Neural cell (in vitro differentiated cells): Measurements from ENCODE around the gene WIZ. TPM values are rescaled to one million over a fixed set of nuclear protein-coding genes. Genes with fewer than 3 reads are reported as not detected.

ENCODE experiments used
- H2AFZ ChIP-seq: fragments of 200-600, 300-800 bp; sonication (generic), shearing (Covaris generic); 2 replicates; pipeline ENCODE4 v1.6.0; 2014; ENCODE audit warnings: low read depth, mild to moderate bottlenecking, antibody characterized with exemption, low read length, moderate library complexity
- H3F3A ChIP-seq: fragments of 200-600 bp; shearing (Covaris generic); 2 replicates; pipeline ENCODE4 v1.6.1; 2016; ENCODE audit warnings: mild to moderate bottlenecking, moderate library complexity, mixed read lengths, antibody characterized with exemption, low read length; ENCODE audit not compliant: insufficient read depth, poor library complexity, severe bottlenecking
- H3K27ac ChIP-seq: fragments of 200-600, 300-800 bp; sonication (generic), shearing (Covaris generic); 2 replicates; pipeline ENCODE4 v1.5.1; 2014; ENCODE audit warnings: mild to moderate bottlenecking, low read length, moderate library complexity
- H3K27me3 ChIP-seq: fragments of 300-800, 200-600 bp; sonication (generic), shearing (Covaris generic); 2 replicates; pipeline ENCODE4 v1.6.0; 2014; ENCODE audit warnings: mild to moderate bottlenecking, low read depth, low read length, moderate library complexity; ENCODE audit not compliant: insufficient read depth
- H3K36me3 ChIP-seq: fragments of 300-800, 200-600 bp; sonication (generic), shearing (Covaris generic); 2 replicates; pipeline ENCODE4 v1.5.1; 2014; ENCODE audit warnings: mild to moderate bottlenecking, antibody characterized with exemption, low read length, moderate library complexity; ENCODE audit not compliant: insufficient read depth
- H3K4me2 ChIP-seq: fragments of 300-800, 200-600 bp; sonication (generic), shearing (Covaris generic); 2 replicates; pipeline ENCODE4 v1.6.0; 2014; ENCODE audit warnings: mild to moderate bottlenecking, low read length
- H3K4me3 ChIP-seq: fragments of 300-800, 200-600 bp; sonication (generic), shearing (Covaris generic); 2 replicates; pipeline ENCODE4 v1.5.1; 2014; ENCODE audit warnings: mild to moderate bottlenecking, low read length, moderate library complexity
- H3K79me2 ChIP-seq: fragments of 200-600 bp; shearing (Covaris generic); replicated peaks from 2 replicates; pipeline ENCODE4 v1.6.0; 2014; ENCODE audit warnings: mild to moderate bottlenecking, low read length, moderate library complexity; ENCODE audit not compliant: insufficient read depth
- H3K9ac ChIP-seq: fragments of 300-800, 200-600 bp; sonication (generic), shearing (Covaris generic); 2 replicates; pipeline ENCODE4 v1.6.1; 2016; ENCODE audit warnings: mild to moderate bottlenecking, low read length, mixed read lengths
- H3K9me2 ChIP-seq: fragments of 200-600 bp; shearing (Covaris generic); 2 replicates; pipeline ENCODE4 v1.6.1; 2016; ENCODE audit warnings: mild to moderate bottlenecking, low read length, mixed read lengths; ENCODE audit not compliant: insufficient read depth
- H3K9me3 ChIP-seq: fragments of 200-600, 300-800 bp; sonication (generic), shearing (Covaris generic); 2 replicates; pipeline ENCODE4 v1.6.1; 2016; ENCODE audit warnings: mild to moderate bottlenecking, mixed run types, low read length, moderate library complexity, mixed read lengths
- H4K20me1 ChIP-seq: fragments of 200-600 bp; shearing (Covaris generic); 2 replicates; pipeline ENCODE4 v1.6.1; 2016; ENCODE audit warnings: mild to moderate bottlenecking, mixed run types; ENCODE audit not compliant: insufficient read depth
- EP300 ChIP-seq: fragments of 450-650 bp; conservative IDR thresholded peaks from 2 replicates; pipeline ENCODE4 v1.6.1; 2014; ENCODE audit warnings: antibody characterized with exemption, mild to moderate bottlenecking, moderate library complexity; ENCODE audit not compliant: poor library complexity, severe bottlenecking
- EZH2 ChIP-seq: fragments of 200-600, 300-800 bp; shearing (Covaris generic), sonication (generic); IDR thresholded peaks from 2 replicates; pipeline ENCODE4 v1.6.1; 2014; ENCODE audit warnings: antibody characterized with exemption, low read length, borderline replicate concordance, mild to moderate bottlenecking; ENCODE audit not compliant: insufficient read depth, poor library complexity, severe bottlenecking
- MXI1 ChIP-seq: fragments of 450-650 bp; conservative IDR thresholded peaks from 2 replicates; pipeline ENCODE4 v1.6.1; 2014; ENCODE audit warnings: antibody characterized with exemption, mild to moderate bottlenecking; ENCODE audit not compliant: poor library complexity, severe bottlenecking
- POLR2AphosphoS5 ChIP-seq: IDR thresholded peaks from 2 replicates; pipeline ENCODE4 v1.6.1; 2012
- RAD21 ChIP-seq: fragments of 450-650 bp; conservative IDR thresholded peaks from 2 replicates; pipeline ENCODE4 v1.6.1; 2014; ENCODE audit warnings: antibody characterized with exemption, mild to moderate bottlenecking, moderate library complexity
- SMC3 ChIP-seq: fragments of 450-650 bp; conservative IDR thresholded peaks from 2 replicates; pipeline ENCODE4 v1.6.1; 2014; ENCODE audit warnings: antibody characterized with exemption, mild to moderate bottlenecking, moderate library complexity; ENCODE audit not compliant: poor library complexity
- TAF1 ChIP-seq: IDR thresholded peaks from 2 replicates; pipeline ENCODE4 v1.6.1; 2012; ENCODE audit warnings: low read depth
- polyA plus RNA-seq: library from polyadenylated mRNA; depleted of rRNA; stranded (reverse); fragments of >200 nt; gene quantifications from 2 replicates; pipeline ENCODE4 v1.2.3, GENCODE V29; 2014
- TF ChIP-seq, protein P1 (sequence below): fragments of 450-650 bp; IDR thresholded peaks from 2 replicates; pipeline ENCODE4 v1.5.1; 2014; ENCODE audit warnings: antibody characterized with exemption, mild to moderate bottlenecking, moderate library complexity; ENCODE audit not compliant: poor library complexity, severe bottlenecking
- TF ChIP-seq, protein P2 (sequence below): IDR thresholded peaks from 2 replicates; pipeline ENCODE4 v1.6.1; 2012; ENCODE audit warnings: borderline replicate concordance

Gene WIZ
- polyA plus RNA-seq, 1 donor from 2014 or later, result 13.0 TPM

DNA sequence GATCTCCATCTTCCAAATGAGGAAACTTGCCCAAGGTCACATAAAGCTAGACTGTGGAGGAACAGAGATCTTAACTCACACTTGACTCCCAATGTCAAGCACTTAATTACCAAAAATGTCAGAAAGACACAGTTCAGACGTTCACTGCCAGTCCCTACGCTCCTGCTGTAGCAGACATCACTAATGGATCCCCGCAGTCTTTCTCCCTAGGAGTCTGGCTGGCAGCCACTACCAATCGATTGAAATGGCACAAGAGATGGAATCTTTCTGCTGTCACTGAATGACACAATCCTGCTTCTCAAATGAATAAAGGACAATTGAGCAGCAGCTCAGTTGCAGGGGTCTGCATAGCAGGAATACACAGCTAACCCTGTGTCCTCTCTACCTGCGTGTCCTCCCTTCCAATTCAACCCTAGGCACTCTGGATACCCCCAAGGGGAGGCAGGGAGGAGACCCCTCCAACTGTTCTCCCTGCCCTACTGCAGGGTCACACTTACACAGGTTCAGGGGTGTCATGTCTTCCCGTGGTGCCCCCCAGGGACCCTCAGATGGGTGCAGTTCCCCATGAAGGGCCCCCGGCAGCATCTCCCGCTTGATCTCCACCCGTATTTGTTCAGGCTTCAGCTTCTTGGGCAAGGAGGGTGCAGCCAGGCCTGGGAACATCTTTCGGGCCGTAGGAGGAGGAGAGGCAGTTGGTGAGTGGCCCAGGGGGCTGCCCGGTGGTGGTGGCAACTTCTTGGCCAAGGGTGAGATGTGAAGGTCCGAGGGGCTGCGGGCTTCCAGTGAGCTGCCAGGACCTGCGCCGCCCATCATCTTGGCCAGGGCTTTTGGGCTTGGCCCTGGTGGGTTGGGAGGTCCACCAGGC is 23.0 kb downstream of the WIZ start:
- Histone ChIP-seq H3K9ac (no peak overlapping the region), H3K9me3 (no peaks in the 10 kb centered on the region), H3K79me2 (peaks cover 21% of the 10 kb centered on the region), H3K27me3 (no peaks in the 10 kb centered on the region), H3F3A (no peaks in the 10 kb centered on the region), H3K27ac (no peak overlapping the region), H3K9me2 (no peaks in the 10 kb centered on the region), H3K4me3 (no peak overlapping the region), H3K4me2 (no peak overlapping the region), H2AFZ (no peak overlapping the region), H4K20me1 (no peaks in the 10 kb centered on the region), H3K36me3 (peaks cover 20% of the 10 kb centered on the region)
- TF ChIP-seq RAD21 (no peak), MXI1 (no peak), TAF1 (no peak), EZH2 (no peak), EP300 (no peak), SMC3 (no peak), POLR2AphosphoS5 (no peak)
- TF ChIP-seq, protein P1, sequence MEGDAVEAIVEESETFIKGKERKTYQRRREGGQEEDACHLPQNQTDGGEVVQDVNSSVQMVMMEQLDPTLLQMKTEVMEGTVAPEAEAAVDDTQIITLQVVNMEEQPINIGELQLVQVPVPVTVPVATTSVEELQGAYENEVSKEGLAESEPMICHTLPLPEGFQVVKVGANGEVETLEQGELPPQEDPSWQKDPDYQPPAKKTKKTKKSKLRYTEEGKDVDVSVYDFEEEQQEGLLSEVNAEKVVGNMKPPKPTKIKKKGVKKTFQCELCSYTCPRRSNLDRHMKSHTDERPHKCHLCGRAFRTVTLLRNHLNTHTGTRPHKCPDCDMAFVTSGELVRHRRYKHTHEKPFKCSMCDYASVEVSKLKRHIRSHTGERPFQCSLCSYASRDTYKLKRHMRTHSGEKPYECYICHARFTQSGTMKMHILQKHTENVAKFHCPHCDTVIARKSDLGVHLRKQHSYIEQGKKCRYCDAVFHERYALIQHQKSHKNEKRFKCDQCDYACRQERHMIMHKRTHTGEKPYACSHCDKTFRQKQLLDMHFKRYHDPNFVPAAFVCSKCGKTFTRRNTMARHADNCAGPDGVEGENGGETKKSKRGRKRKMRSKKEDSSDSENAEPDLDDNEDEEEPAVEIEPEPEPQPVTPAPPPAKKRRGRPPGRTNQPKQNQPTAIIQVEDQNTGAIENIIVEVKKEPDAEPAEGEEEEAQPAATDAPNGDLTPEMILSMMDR, result no peak
- TF ChIP-seq, protein P2, sequence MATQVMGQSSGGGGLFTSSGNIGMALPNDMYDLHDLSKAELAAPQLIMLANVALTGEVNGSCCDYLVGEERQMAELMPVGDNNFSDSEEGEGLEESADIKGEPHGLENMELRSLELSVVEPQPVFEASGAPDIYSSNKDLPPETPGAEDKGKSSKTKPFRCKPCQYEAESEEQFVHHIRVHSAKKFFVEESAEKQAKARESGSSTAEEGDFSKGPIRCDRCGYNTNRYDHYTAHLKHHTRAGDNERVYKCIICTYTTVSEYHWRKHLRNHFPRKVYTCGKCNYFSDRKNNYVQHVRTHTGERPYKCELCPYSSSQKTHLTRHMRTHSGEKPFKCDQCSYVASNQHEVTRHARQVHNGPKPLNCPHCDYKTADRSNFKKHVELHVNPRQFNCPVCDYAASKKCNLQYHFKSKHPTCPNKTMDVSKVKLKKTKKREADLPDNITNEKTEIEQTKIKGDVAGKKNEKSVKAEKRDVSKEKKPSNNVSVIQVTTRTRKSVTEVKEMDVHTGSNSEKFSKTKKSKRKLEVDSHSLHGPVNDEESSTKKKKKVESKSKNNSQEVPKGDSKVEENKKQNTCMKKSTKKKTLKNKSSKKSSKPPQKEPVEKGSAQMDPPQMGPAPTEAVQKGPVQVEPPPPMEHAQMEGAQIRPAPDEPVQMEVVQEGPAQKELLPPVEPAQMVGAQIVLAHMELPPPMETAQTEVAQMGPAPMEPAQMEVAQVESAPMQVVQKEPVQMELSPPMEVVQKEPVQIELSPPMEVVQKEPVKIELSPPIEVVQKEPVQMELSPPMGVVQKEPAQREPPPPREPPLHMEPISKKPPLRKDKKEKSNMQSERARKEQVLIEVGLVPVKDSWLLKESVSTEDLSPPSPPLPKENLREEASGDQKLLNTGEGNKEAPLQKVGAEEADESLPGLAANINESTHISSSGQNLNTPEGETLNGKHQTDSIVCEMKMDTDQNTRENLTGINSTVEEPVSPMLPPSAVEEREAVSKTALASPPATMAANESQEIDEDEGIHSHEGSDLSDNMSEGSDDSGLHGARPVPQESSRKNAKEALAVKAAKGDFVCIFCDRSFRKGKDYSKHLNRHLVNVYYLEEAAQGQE, result no peak

DNA sequence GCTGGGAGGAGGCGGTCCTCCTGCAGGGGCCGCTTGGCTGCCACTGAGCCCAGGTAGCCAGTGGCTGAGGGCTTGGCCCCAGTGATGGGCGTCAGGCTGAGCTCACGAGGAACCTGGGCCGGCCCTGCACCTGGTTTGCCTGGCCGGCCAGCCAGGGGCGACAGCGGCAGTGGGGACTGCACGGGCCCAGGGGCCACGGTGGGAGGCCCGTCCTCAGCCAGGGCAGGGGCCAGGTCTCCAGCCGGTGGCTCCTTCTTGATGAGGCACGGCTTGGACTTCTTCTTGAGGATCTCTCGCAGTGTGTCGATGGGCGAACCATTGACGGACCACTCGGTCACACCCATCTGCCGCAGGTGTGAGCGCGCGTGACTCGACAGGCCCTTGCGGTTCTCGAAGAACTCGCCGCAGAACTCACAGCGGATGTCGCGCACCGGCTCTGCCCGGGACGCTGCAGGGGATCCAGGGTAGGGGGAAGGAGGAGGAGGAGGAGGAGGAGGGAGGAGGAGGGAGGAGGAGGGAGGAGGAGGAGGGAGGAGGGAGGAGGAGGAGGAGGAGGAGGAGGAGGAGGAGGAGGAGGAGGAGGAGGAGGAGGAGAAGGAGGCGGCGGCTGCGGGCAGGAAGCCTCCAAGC is 24.3 kb downstream of the WIZ start:
- no peak overlapping the region for H3K4me2 ChIP-seq
- H4K20me1 ChIP-seq, result no peaks in the 10 kb centered on the region
- peaks cover 8% of the 10 kb centered on the region for H3K79me2 ChIP-seq
- no peak for TF ChIP-seq SMC3
- TF ChIP-seq POLR2AphosphoS5, result no peak
- TF ChIP-seq EZH2, result no peak
- TF ChIP-seq, protein P1, result no peak
- TF ChIP-seq MXI1, result no peak
- TF ChIP-seq TAF1, result no peak
- TF ChIP-seq, protein P2, result no peak
- no peak for TF ChIP-seq RAD21
- TF ChIP-seq EP300, result no peak
- no peak overlapping the region for H2AFZ ChIP-seq
- H3K9ac ChIP-seq, result no peak overlapping the region
- H3K27ac ChIP-seq, result no peak overlapping the region
- no peaks in the 10 kb centered on the region for H3K9me2 ChIP-seq
- H3K36me3 ChIP-seq, result peaks cover 20% of the 10 kb centered on the region
- no peaks in the 10 kb centered on the region for H3K27me3 ChIP-seq
- H3K4me3 ChIP-seq, result no peak overlapping the region
- no peaks in the 10 kb centered on the region for H3F3A ChIP-seq
- H3K9me3 ChIP-seq, result no peaks in the 10 kb centered on the region
